Measurements from ENCODE around the gene PLAC8L1.
"Not testable (repeated sequence)": the region's sequence is repeated elsewhere in the genome, so short reads cannot be mapped to it uniquely, and the experiment has no call there.

The PLAC8L1 gene

GRCh38 chr5:146116361-146116760 is 11.0 kb upstream of the PLAC8L1 start:
- Histone ChIP-seq H2AFZ (ENCODE audit: low read depth) (no peak overlapping the region), H3K36me3 (ENCODE audit: insufficient read depth) (no peaks in the 10 kb centered on the region), H3K79me2 (ENCODE audit: insufficient read depth, low read depth) (no peaks in the 10 kb centered on the region), H3K9ac (no peak overlapping the region), H3K4me1 (ENCODE audit: low read depth, poor library complexity, severe bottlenecking) (peaks cover 5% of the 10 kb centered on the region), H3K4me2 (no peak overlapping the region), H3K27me3 (ENCODE audit: insufficient read depth, low read depth) (no peaks in the 10 kb centered on the region), H3K27ac (no peak overlapping the region), H4K20me1 (ENCODE audit: insufficient read depth) (no peaks in the 10 kb centered on the region), H3K4me3 (IDR thresholded peaks at IDR 0.05; ENCODE audit: insufficient read depth, low read depth, low read length) (no peak overlapping the region)
- TF ChIP-seq CTCF (conservative IDR thresholded peaks at IDR 0.05; ENCODE audit: low read depth, low read length) = no peak

- Histone ChIP-seq H3K4me1 (ENCODE audit: low read depth, poor library complexity, severe bottlenecking) (peaks cover 7% of the 10 kb centered on the region), H2AFZ (ENCODE audit: low read depth) (no peak overlapping the region), H3K9ac (no peak overlapping the region), H3K79me2 (ENCODE audit: insufficient read depth, low read depth) (no peaks in the 10 kb centered on the region), H4K20me1 (ENCODE audit: insufficient read depth) (no peaks in the 10 kb centered on the region), H3K27me3 (ENCODE audit: insufficient read depth, low read depth) (no peaks in the 10 kb centered on the region), H3K4me3 (IDR thresholded peaks at IDR 0.05; ENCODE audit: insufficient read depth, low read depth, low read length) (no peak overlapping the region), H3K27ac (no peak overlapping the region), H3K36me3 (ENCODE audit: insufficient read depth) (no peaks in the 10 kb centered on the region), H3K4me2 (no peak overlapping the region)
- no peak for TF ChIP-seq CTCF (conservative IDR thresholded peaks at IDR 0.05; ENCODE audit: low read depth, low read length)
Measured at GRCh38 chr5:146112476-146112875, 7.1 kb upstream of the PLAC8L1 start.

GRCh38 chr5:146111409-146111808 is 6.0 kb upstream of the PLAC8L1 start:
- H2AFZ ChIP-seq (ENCODE audit: low read depth) = no peak overlapping the region
- no peaks in the 10 kb centered on the region for H3K36me3 ChIP-seq (ENCODE audit: insufficient read depth)
- peaks cover 13% of the 10 kb centered on the region for H3K4me1 ChIP-seq (ENCODE audit: low read depth, poor library complexity, severe bottlenecking)
- H3K27ac ChIP-seq = no peak overlapping the region
- H3K27me3 ChIP-seq (ENCODE audit: insufficient read depth, low read depth) = no peaks in the 10 kb centered on the region
- H3K4me3 ChIP-seq (IDR thresholded peaks at IDR 0.05; ENCODE audit: insufficient read depth, low read depth, low read length) = no peak overlapping the region
- H3K9ac ChIP-seq = no peak overlapping the region
- H3K4me2 ChIP-seq = no peak overlapping the region
- TF ChIP-seq CTCF (conservative IDR thresholded peaks at IDR 0.05; ENCODE audit: low read depth, low read length) = no peak
- no peaks in the 10 kb centered on the region for H4K20me1 ChIP-seq (ENCODE audit: insufficient read depth)
- H3K79me2 ChIP-seq (ENCODE audit: insufficient read depth, low read depth) = no peaks in the 10 kb centered on the region

GRCh38 chr5:146109379-146109778 is 4.0 kb upstream of the PLAC8L1 start:
- H3K36me3 ChIP-seq (ENCODE audit: insufficient read depth) = no peaks in the 10 kb centered on the region
- no peak overlapping the region for H3K27ac ChIP-seq
- H3K79me2 ChIP-seq (ENCODE audit: insufficient read depth, low read depth) = no peaks in the 10 kb centered on the region
- no peak overlapping the region for H3K9ac ChIP-seq
- H2AFZ ChIP-seq (ENCODE audit: low read depth) = no peak overlapping the region
- no peaks in the 10 kb centered on the region for H4K20me1 ChIP-seq (ENCODE audit: insufficient read depth)
- no peak overlapping the region for H3K4me3 ChIP-seq (IDR thresholded peaks at IDR 0.05; ENCODE audit: insufficient read depth, low read depth, low read length)
- no peak overlapping the region for H3K4me2 ChIP-seq
- no peak for TF ChIP-seq CTCF (conservative IDR thresholded peaks at IDR 0.05; ENCODE audit: low read depth, low read length)
- no peaks in the 10 kb centered on the region for H3K27me3 ChIP-seq (ENCODE audit: insufficient read depth, low read depth)
- H3K4me1 ChIP-seq (ENCODE audit: low read depth, poor library complexity, severe bottlenecking) = peaks cover 21% of the 10 kb centered on the region

GRCh38 chr5:146108870-146109269 is 3.5 kb upstream of the PLAC8L1 start:
- H4K20me1 ChIP-seq (ENCODE audit: insufficient read depth); H3K27ac ChIP-seq; H2AFZ ChIP-seq (ENCODE audit: low read depth); H3K4me3 ChIP-seq (IDR thresholded peaks at IDR 0.05; ENCODE audit: insufficient read depth, low read depth, low read length); H3K4me2 ChIP-seq; H3K36me3 ChIP-seq (ENCODE audit: insufficient read depth); H3K9ac ChIP-seq; H3K79me2 ChIP-seq (ENCODE audit: insufficient read depth, low read depth); H3K27me3 ChIP-seq (ENCODE audit: insufficient read depth, low read depth): not testable (repeated sequence)
- H3K4me1 ChIP-seq (ENCODE audit: low read depth, poor library complexity, severe bottlenecking) = peaks cover 21% of the 10 kb centered on the region
